Thoracic aorta (tissue), 2 donors: ENCODE measurements around the gene EVA1C. TPM values are rescaled to one million over a fixed set of nuclear protein-coding genes. Genes with fewer than 3 reads are reported as not detected.

Experiments used
- ATAC-seq: fragments of 150-250 bp; one replicate; pipeline ENCODE4 v1.8.0; 2017; ENCODE audit warnings: low read depth; ENCODE audit not compliant: insufficient number of reproducible peaks, low FRiP score
- DNase-seq: peaks from one replicate; pipeline ENCODE4 v3.0.0-alpha.2; 2020; ENCODE audit warnings: low spot score
- H3K27ac ChIP-seq, 2 donors: fragments of 200-600 bp; sonication (generic); 1 replicate in 1 of 2; 2 replicates in 1 of 2; pipeline ENCODE4 v1.5.1; 2016; ENCODE audit warnings: mild to moderate bottlenecking in 2 of 2, moderate library complexity in 2 of 2
- H3K27me3 ChIP-seq: fragments of 200-600 bp; sonication (generic); replicated peaks from 2 replicates; pipeline ENCODE4 v1.6.0; 2016; ENCODE audit warnings: mild to moderate bottlenecking; ENCODE audit not compliant: insufficient read depth
- H3K36me3 ChIP-seq: fragments of 200-600 bp; sonication (generic); one replicate; pipeline ENCODE4 v1.5.1; 2016
- H3K4me1 ChIP-seq, 2 donors: fragments of 200-600 bp; sonication (generic); 1 replicate in 1 of 2; 2 replicates in 1 of 2; pipeline versions ENCODE4 v1.5.1 to v1.6.0; 2016; ENCODE audit warnings: low read depth in 2 of 2, mild to moderate bottlenecking in 1 of 2; ENCODE audit not compliant: control insufficient read depth in 1 of 2
- H3K4me3 ChIP-seq: fragments of 200-600 bp; sonication (generic); 2 replicates; pipeline ENCODE4 v1.5.1; 2016; ENCODE audit warnings: mild to moderate bottlenecking
- H3K9me3 ChIP-seq: fragments of 200-600 bp; sonication (generic); 2 replicates; pipeline ENCODE4 v1.5.1; 2016
- CTCF ChIP-seq: fragments of 200-600 bp; sonication (generic); IDR thresholded peaks from one replicate; pipeline ENCODE4 v1.5.1; 2019; ENCODE audit warnings: antibody characterized with exemption
- total RNA-seq, 2 donors: library from RNA; depleted of rRNA; stranded (reverse); fragments of >200 nt; gene quantifications; one replicate each; pipeline versions ENCODE4 v1.1.0 to v1.2.3, GENCODE V29; 2016

The EVA1C gene
- total RNA-seq, 2 donors from 2014 or later: 81.2 to 115 TPM

- H3K4me3 ChIP-seq: peak overlapping the region; percentile 35
- no peaks in the 10 kb centered on the region for H3K27me3 ChIP-seq
- H3K4me1 ChIP-seq: peaks cover 29 to 78% of the 10 kb centered on the region in 2 donors
- no peaks in the 10 kb centered on the region for H3K9me3 ChIP-seq
- DNase-seq: no peak
- peak overlapping the region; percentile 87 to 96 for H3K27ac ChIP-seq
- TF ChIP-seq CTCF: no peak
- peak; percentile 11 for ATAC-seq
- H3K36me3 ChIP-seq: peaks cover 28% of the 10 kb centered on the region
Measured at GRCh38 chr21:32382108-32382644, 30.3 kb upstream of the EVA1C start.

- H3K4me1 ChIP-seq: peaks cover 29 to 77% of the 10 kb centered on the region in 2 donors
- peak overlapping the region; percentile 87 to 96 for H3K27ac ChIP-seq
- H3K4me3 ChIP-seq: no peak overlapping the region
- H3K27me3 ChIP-seq: no peaks in the 10 kb centered on the region
- no peak for ATAC-seq
- H3K9me3 ChIP-seq: no peaks in the 10 kb centered on the region
- TF ChIP-seq CTCF: no peak
- DNase-seq: no peak
- peaks cover 21% of the 10 kb centered on the region for H3K36me3 ChIP-seq
Measured at GRCh38 chr21:32383812-32384211, 28.7 kb upstream of the EVA1C start.

GRCh38 chr21:32386195-32386870 lies 26.2 kb upstream of the EVA1C start:
- TF ChIP-seq CTCF: no peak
- H3K4me3 ChIP-seq: no peak overlapping the region
- H3K9me3 ChIP-seq: no peaks in the 10 kb centered on the region
- peak overlapping the region; percentile 77 to 78 for H3K27ac ChIP-seq
- DNase-seq (peak; percentile 28), ATAC-seq (peak; percentile 47)
- peaks cover 22 to 69% of the 10 kb centered on the region in 2 donors for H3K4me1 ChIP-seq
- no peaks in the 10 kb centered on the region for H3K27me3 ChIP-seq
- peaks cover 21% of the 10 kb centered on the region for H3K36me3 ChIP-seq

- H3K36me3 ChIP-seq: peaks cover 21% of the 10 kb centered on the region
- DNase-seq (no peak), ATAC-seq (no peak)
- H3K9me3 ChIP-seq: no peaks in the 10 kb centered on the region
- peaks cover 29 to 72% of the 10 kb centered on the region in 2 donors for H3K4me1 ChIP-seq
- H3K27me3 ChIP-seq: no peaks in the 10 kb centered on the region
- H3K4me3 ChIP-seq: no peak overlapping the region
- TF ChIP-seq CTCF: no peak
- H3K27ac ChIP-seq: peak overlapping the region; percentile 77 to 78
Measured at GRCh38 chr21:32387151-32387550, 25.4 kb upstream of the EVA1C start.

GRCh38 chr21:32388306-32388705 lies 24.2 kb upstream of the EVA1C start:
- Histone ChIP-seq H3K27ac (peak overlapping the region in 1 of 2 donors; percentile 77), H3K36me3 (peaks cover 16% of the 10 kb centered on the region), H3K4me1 (peaks cover 19 to 65% of the 10 kb centered on the region in 2 donors), H3K9me3 (no peaks in the 10 kb centered on the region), H3K27me3 (no peaks in the 10 kb centered on the region), H3K4me3 (no peak overlapping the region)
- DNase-seq: no peak
- no peak for TF ChIP-seq CTCF
- ATAC-seq: no peak
